ES-I3 (cell line): ENCODE data around the gene TUBB6.

Experiments
- H3K36me3 ChIP-seq: 2 replicates; pipeline ENCODE4 v1.6.1; 2013; ENCODE audit warnings: mild to moderate bottlenecking, low read length, control low read depth, moderate library complexity; ENCODE audit not compliant: insufficient read depth
- H3K4me1 ChIP-seq: 2 replicates; pipeline ENCODE4 v1.6.1; 2013; ENCODE audit warnings: mild to moderate bottlenecking, control low read depth, low read length; ENCODE audit not compliant: insufficient read depth
- H3K9ac ChIP-seq: 2 replicates; pipeline ENCODE4 v1.6.1; 2013; ENCODE audit warnings: low read depth, mild to moderate bottlenecking, low read length, moderate library complexity
- H3K9me3 ChIP-seq: 2 replicates; pipeline ENCODE4 v1.6.1; 2013; ENCODE audit warnings: mild to moderate bottlenecking, low read length, moderate library complexity; ENCODE audit not compliant: control insufficient read depth, insufficient read depth

The TUBB6 gene

DNA sequence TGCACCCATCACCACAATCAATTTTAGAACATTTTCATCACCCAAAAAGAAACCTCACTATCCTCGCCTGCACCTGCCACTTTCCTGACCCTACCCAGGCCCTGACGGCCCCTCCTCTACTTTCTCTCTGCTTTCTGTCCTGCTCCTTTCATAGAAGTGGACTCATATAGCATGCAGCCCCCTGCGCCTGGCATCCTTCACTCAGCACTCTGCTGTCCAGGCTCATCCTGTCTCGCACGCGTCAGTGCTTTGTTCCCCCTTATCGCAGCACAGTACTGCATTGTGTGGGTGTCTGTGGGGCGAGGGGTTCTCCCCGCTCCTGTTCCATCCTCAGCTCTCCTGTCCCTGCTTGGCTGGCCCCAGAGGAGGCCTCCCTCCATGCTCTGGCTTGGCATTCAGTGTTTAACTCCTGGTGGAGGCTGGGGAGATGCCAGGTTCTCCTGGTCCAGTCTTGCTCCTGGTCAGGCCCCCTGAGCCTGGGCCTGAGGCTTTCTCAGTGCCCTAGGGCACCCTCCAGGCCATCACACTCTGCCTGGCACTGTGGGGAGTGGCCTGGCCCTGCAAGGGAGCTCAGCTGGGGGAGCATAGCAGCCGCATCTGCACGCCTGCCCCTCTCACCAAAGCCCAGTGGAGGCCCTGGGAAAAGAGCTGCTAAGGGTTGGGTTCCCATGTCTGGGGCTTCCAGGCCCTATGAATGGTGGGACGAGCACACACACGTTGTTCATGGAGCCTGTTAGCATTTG, 6.6 kb upstream of the TUBB6 start:
- no peak overlapping the region for H3K9ac ChIP-seq

DNA sequence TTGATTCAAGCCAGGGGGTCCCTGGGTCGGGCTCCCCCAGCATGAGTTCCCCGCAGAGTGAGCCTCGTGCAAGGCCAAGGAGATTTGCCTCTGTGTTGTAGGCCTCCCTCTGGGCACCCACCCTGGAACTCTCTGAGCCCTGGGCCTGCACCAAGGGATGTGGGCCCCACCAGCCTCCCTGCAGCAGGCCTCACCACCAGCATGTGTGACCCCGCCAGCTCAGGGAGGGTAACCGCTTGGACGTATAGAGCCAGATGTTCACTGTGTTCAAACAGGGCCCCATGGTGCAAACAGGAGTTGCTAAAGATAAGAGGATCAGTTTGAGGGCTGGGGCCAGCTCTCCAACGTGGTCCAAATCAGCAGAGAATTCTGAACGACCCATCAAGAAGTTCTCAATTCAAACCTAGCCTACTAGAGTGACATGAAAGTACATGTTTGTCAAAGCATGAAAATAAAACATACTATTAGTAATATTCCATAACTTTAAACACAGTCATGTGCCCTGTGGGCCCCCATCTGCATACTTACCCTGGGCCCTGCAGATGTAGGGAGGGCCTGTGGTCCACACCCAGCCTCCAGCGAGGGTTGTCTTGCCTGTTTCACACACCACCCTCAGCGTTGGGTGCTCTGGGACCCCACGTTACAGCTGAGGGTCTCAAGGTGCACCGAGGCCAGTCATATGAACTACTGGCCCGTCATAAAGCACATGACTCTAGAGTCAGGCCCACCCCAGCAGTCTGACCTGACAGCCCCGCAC, 5.5 kb upstream of the TUBB6 start:
- Histone ChIP-seq H3K9me3 (no peaks in the 10 kb centered on the region), H3K4me1 (no peaks in the 10 kb centered on the region; the same call in 1 of the 2 replicates), H3K36me3 (no peaks in the 10 kb centered on the region), H3K9ac (no peak overlapping the region)

More for the DNA sequence above, 6.6 kb upstream of the TUBB6 start:
- Histone ChIP-seq H3K9me3 (no peaks in the 10 kb centered on the region), H3K36me3 (no peaks in the 10 kb centered on the region), H3K4me1 (peaks cover under 1% of the 10 kb centered on the region; the same call in 1 of the 2 replicates)

- no peaks in the 10 kb centered on the region for H3K9me3 ChIP-seq
- H3K36me3 ChIP-seq: peaks cover 3% of the 10 kb centered on the region; the same call in 1 of the 2 replicates
- H3K9ac ChIP-seq: no peak overlapping the region
- H3K4me1 ChIP-seq: peaks cover 3% of the 10 kb centered on the region; the same call in 1 of the 2 replicates
These were observed 3.5 kb upstream of the TUBB6 start for GRCh38 chr18:12304351-12305210.

- peaks cover 4% of the 10 kb centered on the region; the same call in 1 of the 2 replicates for H3K36me3 ChIP-seq
- H3K9ac ChIP-seq: no peak overlapping the region
- peaks cover 6% of the 10 kb centered on the region; the same call in 1 of the 2 replicates for H3K4me1 ChIP-seq
- H3K9me3 ChIP-seq: no peaks in the 10 kb centered on the region
These were observed 2.8 kb upstream of the TUBB6 start for GRCh38 chr18:12305211-12305610.

GRCh38 chr18:12305930-12306629, 2.0 kb upstream of the TUBB6 start:
- Histone ChIP-seq H3K9ac (peak overlapping the region; percentile 60; the same call in 1 of the 2 replicates), H3K9me3 (0 out of 2 replicates have a peak, but pooled peaks cover 2% of the 10 kb centered on the region), H3K36me3 (peaks cover 11% of the 10 kb centered on the region), H3K4me1 (peaks cover 6% of the 10 kb centered on the region; the same call in 1 of the 2 replicates)

- Histone ChIP-seq H3K9ac (peak overlapping the region; percentile 60), H3K36me3 (peaks cover 14% of the 10 kb centered on the region), H3K4me1 (peaks cover 6% of the 10 kb centered on the region; the same call in 1 of the 2 replicates), H3K9me3 (peaks cover 6% of the 10 kb centered on the region; the same call in 1 of the 2 replicates)
These were observed 1.0 kb upstream of the TUBB6 start for GRCh38 chr18:12306752-12307700.

DNA sequence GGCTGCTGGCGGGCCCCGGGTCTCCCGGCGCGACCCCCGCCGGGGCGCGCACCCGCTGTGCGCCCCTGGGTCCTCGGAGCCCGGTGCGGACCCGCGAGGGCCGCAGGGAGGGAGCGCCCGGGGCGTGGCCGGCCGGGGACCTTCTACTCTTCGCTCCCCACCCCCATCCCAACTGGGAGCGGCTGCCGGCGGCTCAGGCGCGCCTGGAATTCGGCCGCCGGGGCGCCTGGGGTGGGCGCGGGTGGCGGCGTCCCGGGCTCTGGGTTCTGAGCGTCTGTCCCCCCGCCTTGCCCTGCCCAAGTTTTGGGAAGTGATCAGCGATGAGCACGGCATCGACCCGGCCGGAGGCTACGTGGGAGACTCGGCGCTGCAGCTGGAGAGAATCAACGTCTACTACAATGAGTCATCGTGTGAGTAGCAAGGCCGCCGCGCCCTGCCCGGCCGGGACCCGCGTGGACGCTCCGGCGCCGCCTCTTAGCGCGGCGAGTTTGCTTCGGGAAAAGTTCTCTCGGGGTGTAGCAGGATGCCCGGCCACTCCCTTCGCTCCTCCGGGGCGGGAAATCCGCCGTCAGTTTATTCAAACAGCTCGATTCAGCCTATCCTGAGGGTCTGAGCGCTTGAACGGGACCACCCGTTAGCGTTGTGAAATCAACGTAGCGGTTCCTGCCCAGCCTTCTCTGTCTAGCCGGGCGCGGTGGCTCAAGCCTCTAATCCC, 502 bp downstream of the TUBB6 start:
- peak overlapping the region; percentile 60 for H3K9ac ChIP-seq
- H3K4me1 ChIP-seq: peaks cover 6% of the 10 kb centered on the region; the same call in 1 of the 2 replicates
- peaks cover 17% of the 10 kb centered on the region for H3K36me3 ChIP-seq
- H3K9me3 ChIP-seq: peaks cover 11% of the 10 kb centered on the region; the same call in 1 of the 2 replicates

- Histone ChIP-seq H3K9me3 (peaks cover 11% of the 10 kb centered on the region; the same call in 1 of the 2 replicates), H3K4me1 (peaks cover 6% of the 10 kb centered on the region; the same call in 1 of the 2 replicates), H3K9ac (peak overlapping the region; percentile 60; the same call in 1 of the 2 replicates), H3K36me3 (peaks cover 24% of the 10 kb centered on the region)
These were observed 1.7 kb downstream of the TUBB6 start for GRCh38 chr18:12309683-12310198.

GRCh38 chr18:12310762-12311161, 2.7 kb downstream of the TUBB6 start:
- H3K9ac ChIP-seq: no peak overlapping the region
- H3K9me3 ChIP-seq: peaks cover 11% of the 10 kb centered on the region; the same call in 1 of the 2 replicates
- peaks cover 32% of the 10 kb centered on the region for H3K36me3 ChIP-seq
- peaks cover 6% of the 10 kb centered on the region; the same call in 1 of the 2 replicates for H3K4me1 ChIP-seq

DNA sequence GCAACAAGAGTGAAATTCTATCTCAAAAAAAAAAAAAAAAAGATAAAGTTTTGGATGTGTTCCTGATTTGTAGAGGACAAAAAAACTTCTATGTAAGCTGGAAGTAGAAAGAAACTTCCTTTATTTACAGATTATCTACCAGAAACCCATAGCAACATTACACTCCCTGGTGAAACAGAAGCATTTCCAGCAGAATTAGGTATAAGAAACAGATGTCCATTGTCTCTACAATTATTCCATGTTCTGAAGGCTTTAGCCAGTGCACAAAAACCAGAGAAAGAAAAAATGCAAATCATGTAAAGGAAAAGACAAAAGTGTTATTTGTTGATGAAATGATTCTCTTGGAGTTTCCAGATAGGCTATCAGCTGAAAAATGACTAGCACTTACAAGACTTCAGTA, 4.9 kb downstream of the TUBB6 start:
- Histone ChIP-seq H3K4me1 (peaks cover 6% of the 10 kb centered on the region; the same call in 1 of the 2 replicates), H3K9me3 (peaks cover 11% of the 10 kb centered on the region; the same call in 1 of the 2 replicates), H3K9ac (no peak overlapping the region), H3K36me3 (peaks cover 36% of the 10 kb centered on the region)

- Histone ChIP-seq H3K4me1 (peaks cover 6% of the 10 kb centered on the region; the same call in 1 of the 2 replicates), H3K36me3 (peaks cover 36% of the 10 kb centered on the region), H3K9ac (no peak overlapping the region), H3K9me3 (peaks cover 11% of the 10 kb centered on the region; the same call in 1 of the 2 replicates)
These were observed 5.6 kb downstream of the TUBB6 start for GRCh38 chr18:12313530-12314245.
